GM19023 (cell line): ENCODE results near the gene CEMIP.

Experiments
- ATAC-seq: cut with Tn5 transposase; IDR thresholded peaks from one replicate; pipeline ENCODE4 v1.9.1; 2021; ENCODE audit warnings: mild to moderate bottlenecking, moderate library complexity; ENCODE audit not compliant: unreplicated experiment

The CEMIP gene

GRCh38 chr15:80998251-80998650, 219.1 kb downstream of the CEMIP start:
- ATAC-seq, result no peak

GRCh38 chr15:80999623-81000036, 220.5 kb downstream of the CEMIP start:
- ATAC-seq, result no peak

GRCh38 chr15:81000144-81000623, 221.0 kb downstream of the CEMIP start:
- ATAC-seq, result no peak

- peak; percentile 59 for ATAC-seq
Observed at GRCh38 chr15:81000624-81001151, 221.5 kb downstream of the CEMIP start, which contains the start of gene TLNRD1. TLNRD1 (plus strand) TSS chr15:81000923; CDS start chr15:81002272, 1,349 bp downstream.
